ENCODE measurements around the gene MVB12A.
A peak's percentile ranks its signal among the peaks of the same experiment; 100 is the strongest.

The MVB12A gene

DNA sequence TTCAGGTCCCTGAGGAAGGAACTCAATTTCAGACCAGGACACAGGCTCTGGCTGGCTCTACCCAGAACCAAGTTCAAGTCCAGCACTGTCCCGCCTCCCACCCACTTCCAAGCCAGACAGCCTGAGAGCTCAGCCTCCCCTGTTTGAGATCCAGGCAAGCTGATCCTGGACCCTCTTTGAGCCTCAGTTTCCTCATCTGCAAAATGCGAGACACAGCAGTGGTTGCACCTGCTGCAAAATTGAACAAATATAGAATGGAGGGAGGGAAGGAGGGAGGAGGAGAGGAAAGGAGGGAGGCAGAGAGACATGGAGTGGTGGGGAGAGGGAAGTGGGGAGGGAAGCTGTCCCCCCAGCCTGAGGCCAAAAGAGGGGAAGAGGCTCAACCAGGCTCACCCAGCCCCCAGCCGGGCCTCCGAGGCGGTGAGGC is 27.9 kb downstream of the MVB12A start:
- no peak for DNase-seq

DNA sequence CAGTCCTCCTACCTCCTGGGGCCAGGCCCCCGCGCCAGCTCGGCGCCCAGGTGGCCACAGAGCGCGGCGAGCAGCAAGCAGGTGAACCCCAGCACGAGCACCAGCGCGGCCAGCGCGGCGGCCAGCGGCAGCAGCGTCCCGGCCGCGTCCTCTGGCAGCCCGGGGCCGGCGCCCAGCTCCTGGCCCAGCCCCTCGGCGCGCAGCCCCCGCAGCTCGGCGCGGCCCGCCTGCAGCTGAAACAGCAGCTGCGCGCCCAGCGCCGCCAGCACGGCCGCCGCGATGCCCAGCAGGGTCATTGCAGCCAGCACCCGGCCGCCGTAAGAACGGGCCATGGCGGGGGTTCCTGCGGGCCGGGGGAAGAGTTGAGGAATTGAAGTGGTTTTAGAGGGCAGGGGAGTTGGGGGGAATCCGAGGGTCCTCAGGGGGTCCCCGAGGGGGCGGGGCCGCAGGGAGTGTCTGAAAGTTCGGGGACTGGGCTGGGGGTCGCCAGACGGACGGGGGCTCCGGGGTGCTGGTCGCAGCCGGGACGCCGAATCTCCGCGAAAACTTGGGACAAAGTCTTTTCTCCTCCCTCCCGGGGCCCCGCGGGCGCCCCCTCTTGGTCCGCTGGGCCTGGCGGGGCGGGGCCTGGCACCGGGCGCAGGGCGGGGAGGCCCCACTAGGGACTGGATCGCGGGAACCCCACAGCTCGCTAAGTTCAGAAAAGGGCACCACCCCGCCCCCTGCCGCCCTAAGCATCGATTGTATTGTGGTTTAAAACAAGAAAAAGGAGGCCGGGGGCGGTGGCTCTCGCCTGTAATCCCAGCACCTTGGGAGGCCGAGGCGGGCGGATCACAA is 28.5 kb downstream of the MVB12A start, which contains the start of gene TMEM221:
TMEM221 (minus strand) TSS at position 538 of the 837 bp plus-strand sequence; CDS start at position 332, 206 bp downstream.
- no peak for DNase-seq

DNA sequence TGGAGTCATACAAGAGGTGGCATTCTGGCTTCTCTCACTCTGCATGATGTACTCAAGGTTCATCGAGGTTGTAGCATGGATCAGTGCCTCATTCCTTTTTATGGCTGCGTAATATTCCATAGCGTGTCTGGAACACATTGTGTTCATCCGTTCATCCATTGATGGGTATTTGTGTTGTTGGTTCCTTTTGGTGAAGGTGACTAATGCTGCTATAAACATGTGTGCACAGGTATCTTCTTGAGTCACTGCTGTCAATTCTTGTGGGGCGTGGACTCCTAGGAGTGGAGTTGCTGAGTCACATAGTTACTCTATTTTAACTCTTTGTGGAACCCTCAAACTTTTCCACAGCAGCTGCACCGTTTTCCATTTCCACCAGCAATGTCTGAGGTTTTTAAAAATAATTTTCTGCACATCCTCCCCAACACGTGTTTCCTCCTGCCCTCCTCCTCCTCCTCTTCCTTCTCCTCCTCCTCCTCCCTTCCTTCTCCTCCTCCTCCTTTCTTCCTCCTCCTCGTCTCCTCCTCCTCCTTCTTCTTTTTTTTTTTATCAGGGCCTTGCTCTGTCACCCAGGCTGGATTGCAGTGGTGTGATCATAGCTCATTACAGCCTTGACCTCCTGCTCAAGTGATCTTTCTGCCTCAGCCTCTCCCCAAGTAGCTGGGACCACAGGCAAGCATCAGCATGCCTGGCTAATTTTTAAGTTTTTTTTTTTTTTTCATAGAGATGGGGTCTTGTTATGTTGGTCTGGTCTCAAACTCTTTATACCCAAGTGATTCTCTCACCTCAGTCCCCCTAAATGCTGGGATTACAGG is 30.6 kb downstream of the MVB12A start:
- DNase-seq: no peak

DNA sequence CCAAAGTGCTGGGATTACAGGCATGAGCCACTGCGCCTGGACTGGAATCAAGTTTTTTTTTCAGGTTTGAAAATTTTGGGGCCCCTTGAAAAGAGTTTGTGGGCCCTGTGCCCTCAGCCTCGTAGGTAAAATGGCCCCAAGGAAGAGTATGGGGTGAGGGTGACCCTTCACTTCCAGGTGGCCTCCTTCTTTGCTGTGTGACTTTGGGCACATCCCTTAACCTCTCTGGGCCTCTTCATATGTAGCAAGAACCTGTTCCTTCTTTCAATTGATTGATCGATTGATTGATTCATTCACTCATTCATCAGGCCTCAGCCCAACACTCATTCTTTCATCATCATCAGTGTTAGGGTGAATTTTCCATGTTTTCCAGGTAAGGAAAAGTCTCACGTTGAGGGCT is 32.0 kb downstream of the MVB12A start:
- no peak for DNase-seq

DNA sequence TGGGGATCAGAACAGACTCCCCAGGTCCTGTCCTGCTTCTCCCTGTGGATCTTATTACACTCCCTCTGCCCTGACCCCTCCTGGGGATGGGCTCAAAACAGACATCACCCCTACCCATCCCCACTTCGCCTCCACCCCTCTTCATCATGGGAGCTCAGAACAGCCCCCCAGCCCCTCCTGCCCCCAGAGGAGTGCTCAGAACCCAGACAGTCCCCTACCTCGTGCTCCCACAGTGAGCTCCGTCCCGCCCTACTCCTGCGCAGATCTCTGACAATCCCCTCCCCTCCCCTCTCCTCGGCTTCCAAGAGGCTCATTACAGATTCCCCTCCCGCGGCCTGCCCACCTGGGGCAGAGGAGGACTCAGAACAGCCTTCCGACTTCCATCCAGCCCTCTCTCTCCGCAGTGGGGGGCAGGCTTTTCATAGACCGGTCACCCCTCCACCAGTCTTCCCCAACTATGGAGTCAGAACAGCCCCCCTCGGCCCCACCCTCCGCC is 34.8 kb downstream of the MVB12A start:
- no peak for DNase-seq

DNA sequence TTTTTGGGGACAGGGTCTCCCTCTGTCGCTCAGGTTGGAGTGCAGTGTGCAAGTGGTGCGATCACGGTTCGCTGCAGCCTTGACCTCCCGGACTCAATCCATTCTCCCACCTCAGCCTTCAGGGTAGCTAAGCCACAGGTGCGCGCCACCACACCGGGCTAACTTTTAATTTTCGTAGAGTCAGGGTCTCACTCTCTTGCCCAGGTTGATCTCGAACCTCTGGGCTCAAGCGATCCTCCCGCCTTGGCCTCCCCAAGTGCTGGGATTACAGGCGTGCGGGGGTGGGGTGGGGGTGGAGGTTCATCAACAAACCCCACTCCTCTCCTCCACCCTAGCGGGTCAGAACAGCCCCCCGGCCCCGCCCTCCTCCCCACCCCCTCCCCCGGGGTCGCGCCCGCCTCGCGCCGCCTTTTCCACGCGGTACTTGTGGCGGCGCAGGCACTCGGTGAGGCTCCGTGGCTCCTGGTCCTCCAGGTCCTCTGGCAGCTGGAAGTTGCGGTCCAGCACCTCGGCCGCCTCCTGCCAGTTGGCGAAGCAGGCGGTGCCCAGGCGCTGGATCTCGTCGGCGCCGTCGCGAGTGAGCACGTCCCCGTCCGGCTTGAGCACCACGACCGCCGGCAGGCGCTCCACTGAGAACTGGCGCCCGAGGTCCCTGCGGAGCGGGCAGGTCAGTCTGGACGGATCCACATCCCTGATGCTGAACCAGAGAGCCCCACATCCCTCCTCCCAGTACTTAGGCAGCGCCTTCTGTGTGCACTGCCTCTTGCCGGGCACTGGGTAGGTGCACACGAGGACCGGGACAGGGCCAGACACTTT is 35.7 kb downstream of the MVB12A start:
- no peak for DNase-seq

DNA sequence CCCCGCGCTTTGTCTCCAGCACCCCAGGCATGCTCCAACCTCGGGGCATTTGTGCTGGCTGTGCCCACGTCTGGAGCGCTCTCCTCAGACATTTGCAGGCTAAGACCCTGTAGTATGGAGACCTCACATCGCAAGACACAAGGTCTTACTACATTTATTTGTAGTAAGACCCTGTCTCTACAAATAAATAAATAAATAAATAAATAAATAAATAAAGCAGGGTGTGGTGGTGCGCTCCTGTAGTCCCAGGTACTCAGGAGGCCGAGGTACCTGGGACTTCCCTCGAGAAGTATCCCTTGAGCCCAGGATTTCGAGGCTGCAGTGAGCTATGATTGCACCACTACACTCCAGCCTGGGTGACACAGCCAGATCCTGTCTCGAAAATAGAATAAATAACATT is 36.3 kb downstream of the MVB12A start:
- no peak for DNase-seq

DNA sequence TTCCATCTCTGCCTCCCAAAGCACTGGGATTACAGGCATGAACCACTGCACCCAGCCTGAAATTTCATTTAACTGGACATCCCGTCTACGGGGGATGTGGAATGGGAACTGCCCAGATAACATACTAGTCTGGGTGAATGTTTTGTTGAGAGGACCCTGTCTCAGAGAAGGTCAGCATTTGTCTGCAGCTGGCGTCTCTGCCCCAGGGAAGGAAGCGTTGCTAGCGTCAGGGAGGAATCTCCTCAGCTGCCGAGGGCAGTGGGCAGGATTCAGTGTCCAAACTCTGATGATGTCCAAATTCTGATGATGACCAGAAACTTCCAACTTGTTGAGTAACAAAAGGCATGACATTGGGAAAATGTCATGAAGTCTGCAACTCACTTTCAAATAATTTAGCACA is 37.8 kb downstream of the MVB12A start:
- DNase-seq: no peak

DNA sequence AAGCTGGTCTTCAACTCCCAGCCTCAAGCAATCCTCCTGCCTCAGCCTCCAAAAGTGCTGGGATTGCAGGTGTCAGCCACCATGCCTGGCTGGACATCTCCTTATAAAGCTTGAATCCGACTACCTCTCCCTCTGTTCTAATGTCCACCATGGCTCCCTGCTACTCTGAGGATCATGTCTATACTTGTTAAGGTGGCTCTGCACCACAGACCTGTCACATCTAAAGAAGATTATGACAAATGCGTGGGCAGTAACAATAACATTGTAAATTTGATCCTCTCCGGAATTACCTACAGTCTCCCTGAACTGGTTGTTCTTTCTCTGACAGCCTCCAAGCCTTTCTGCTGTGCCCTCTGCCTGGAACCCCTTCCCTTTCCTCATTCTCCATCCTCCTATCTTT is 39.1 kb downstream of the MVB12A start:
- DNase-seq: no peak

DNA sequence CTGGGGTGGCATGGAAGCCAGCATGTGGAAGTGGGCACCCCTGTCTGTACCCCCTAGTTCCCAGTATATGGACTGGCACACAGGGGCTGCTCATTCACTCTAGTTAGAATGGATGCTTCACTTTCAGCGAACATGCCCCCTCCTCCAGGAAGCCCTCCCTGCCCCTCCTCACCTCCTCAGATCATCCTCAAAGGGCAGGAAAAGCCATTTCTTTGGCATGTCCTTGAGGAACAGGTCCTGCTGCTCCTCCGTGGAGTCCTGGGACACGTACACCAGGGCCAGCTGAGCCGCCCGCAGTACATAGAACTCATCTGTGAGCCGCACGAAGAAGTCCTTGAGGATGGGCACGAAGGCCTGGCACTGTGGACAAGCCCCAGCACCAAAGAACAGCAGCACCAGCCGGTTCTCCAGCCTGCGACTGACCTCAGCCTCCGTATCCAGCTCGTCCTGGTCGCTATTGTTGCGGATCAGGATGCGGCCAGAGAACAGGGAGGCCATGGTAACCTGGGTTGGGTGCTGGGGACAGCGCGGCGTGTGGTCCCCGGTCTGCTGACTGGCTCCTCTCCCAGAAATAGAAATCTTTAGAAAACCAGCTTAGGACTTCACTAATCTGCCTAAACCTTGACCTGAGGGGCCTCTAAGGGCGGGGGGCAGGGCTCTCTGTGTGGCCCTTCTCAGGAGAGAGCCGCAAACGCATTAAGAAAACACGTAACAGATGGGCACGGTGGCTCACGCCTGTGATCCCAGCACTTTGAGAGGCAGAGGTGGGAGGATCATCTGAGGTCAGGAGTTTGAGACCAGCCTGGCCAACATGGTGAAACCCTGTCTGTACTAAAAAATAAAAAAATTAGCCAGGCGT is 40.8 kb downstream of the MVB12A start, which contains the start of gene NXNL1:
NXNL1 (minus strand) TSS at position 555 of the 859 bp plus-strand sequence; CDS start at position 498, 57 bp downstream.
- DNase-seq: no peak

DNA sequence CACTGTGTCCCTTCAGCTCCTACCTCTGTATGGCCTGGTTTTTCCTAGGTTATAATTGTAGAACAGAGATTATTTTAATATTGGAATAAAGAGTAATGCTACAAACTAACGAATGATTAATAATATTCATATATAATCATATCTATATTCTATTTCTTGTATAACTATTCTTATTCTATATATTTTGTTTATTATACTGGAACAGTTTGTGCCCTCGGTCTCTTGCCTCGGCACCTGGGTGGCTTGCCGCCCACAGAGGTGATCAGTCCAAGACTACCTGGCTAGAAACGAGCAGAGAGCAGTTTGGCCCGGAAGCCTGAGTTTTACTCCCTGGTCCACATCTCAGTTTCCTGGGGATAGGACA is 46.6 kb downstream of the MVB12A start:
- no peak for DNase-seq

DNA sequence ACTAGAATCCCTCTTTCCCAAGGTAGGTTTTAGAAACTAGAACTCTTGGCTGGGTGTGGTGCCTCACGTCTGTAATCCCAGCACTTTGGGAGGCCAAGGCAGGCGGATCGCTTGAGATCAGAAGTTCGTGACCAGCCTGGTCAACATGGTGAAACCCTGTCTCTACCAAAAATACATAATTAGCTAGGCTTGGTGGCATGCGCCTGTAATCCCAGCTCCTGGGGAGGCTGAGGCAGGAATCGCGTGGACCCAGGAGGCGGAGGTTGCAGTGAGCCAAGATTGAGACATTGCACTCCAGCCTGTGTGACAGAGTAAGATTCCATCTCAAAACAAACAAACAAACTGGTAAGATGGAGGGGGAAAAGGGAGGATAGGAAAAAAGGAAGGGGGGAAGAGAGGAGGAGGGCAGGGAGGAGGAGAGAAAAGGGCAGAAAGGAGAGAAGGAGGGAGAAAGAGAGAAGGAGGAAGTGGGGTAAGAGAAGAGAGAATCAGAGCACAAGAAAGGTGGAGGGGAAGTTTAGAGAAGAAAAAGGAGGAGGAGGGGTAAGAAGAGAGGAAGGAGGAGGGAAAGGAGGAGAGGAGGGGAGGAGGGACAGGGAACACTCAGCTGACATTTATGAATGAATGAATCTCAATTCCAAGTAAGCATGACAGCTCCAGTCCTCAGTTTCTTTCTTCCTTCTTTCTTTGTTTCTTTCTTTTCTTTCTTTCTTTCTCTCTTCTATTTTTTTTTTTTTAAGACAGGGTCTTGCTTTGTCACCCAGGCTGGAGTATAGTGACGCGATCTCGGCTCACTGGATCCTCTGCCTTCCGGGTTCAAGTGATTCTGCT is 47.8 kb downstream of the MVB12A start:
- no peak for DNase-seq

DNA sequence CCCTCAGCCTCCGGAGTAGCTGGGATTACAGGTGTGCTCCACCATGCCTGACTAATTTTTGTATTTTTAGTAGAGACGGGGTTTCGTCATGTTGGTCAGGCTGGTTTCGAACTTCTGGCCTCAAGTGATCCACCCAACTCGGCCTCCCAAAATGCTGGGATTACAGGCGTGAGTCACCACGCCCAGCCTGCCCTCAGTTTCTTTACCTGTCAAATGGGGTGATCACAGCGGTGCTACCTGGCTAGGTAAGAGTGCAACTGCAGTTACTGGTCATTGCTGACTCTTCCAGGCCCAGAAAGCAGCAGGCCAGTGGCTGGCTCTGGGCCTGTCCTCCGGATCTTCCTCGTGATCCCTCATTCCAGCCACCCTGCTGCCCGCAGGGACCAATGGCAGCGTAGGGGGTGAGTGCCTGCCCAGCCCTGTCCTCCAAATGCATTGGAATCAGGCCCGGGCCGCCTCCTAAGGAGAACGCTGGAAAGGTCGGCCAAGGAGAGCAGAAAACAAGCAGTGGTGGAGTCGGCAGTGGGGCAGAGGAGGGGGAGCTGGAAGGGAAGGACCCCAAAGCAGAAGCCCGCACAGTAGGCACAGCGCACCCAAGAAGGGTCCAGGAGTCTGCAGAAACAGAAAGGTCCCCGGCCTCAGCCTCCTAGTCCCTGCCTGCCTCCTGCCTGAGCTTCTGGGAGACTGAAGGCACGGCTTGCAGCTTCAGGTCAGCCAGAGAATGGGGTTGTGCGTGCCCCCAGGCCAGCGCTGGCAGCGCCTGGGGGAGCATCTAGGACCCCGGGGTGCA is 48.6 kb downstream of the MVB12A start:
- DNase-seq: no peak

DNA sequence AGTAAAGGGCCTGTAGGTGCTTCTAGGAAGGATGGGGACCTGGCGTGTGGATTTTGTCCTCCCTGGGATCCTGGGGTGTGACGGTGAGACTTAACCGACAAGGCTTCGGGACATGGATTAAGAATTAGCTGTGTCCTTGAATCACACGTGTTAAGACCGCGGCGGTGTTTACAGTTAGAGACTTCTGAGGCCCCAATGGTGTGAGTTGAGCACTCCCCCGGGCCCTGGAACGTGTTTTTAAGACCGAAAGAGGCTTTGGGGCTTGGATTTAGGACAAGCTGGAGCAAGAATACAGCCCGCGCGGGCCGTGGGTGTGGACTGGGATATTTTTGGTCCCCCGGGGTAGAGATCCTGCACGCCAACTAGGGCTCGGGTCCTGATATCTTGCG is 49.2 kb downstream of the MVB12A start:
- no peak for DNase-seq

DNA sequence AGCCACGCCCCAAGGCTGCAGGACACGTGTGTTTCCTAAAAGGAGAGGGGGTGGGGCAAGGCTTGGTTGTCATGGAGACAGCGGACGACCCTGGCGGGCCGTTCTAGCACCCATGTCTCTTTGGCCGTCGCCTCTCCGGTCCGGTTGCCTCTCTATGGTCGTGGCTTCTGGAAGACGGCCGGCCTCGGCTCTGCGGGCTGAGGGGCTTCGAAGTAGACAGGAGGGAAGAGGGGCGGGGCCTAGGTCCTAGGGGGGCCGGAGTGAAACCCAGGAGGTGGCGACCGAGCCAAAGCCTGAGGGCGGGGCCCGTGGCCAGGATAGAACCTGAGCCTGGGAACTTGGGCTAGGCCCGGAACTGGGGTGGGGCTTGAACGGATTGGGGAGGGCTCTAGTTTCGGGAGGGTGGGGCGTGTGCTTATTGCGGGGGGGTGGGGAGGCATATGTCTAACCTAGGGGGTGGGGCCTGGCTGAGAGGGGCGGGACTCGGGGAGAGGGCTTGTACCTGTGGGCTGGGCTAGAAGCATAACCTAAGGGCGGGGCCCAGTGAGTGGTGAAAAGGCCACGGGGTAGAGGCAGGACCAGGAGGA is 49.7 kb downstream of the MVB12A start:
- DNase-seq: peak; percentile 95

DNA sequence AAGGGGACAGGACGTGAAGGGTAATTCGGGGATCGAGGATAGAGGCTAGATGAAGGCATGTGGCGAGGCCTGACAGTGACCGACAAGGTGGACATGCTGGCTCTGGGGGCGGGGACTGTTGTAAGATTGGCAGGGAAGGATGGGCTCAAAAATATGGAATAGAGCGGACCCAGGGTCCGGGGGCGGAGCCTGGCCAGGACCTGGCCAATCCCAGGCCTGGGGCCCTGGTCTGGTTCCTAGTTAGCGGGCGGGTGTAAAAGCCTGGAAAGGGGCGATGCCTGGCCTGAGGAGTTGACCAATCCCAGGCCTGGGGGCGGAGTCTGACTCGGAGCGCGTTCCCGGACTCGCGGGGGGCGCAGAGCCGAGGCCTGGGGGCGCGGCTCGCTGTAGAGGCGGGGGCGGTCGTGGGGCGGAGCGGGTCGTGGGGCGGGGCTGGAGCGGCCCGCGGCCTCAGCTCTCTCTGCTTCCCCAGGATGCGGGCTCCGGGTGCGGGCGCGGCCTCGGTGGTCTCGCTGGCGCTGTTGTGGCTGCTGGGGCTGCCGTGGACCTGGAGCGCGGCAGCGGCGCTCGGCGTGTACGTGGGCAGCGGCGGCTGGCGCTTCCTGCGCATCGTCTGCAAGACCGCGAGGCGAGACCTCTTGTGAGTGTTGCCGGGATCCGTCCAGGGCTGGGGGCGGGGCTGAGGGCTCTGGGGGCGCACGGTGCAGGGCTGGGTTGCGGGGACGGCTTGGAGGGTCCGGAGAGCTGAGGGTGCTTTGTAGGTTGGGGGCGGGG is 50.4 kb downstream of the MVB12A start, which contains the start of gene SLC27A1:
SLC27A1 (plus strand) TSS at position 457 of the 774 bp plus-strand sequence; CDS start at position 474, 17 bp downstream.
- DNase-seq: peak; percentile 99

DNA sequence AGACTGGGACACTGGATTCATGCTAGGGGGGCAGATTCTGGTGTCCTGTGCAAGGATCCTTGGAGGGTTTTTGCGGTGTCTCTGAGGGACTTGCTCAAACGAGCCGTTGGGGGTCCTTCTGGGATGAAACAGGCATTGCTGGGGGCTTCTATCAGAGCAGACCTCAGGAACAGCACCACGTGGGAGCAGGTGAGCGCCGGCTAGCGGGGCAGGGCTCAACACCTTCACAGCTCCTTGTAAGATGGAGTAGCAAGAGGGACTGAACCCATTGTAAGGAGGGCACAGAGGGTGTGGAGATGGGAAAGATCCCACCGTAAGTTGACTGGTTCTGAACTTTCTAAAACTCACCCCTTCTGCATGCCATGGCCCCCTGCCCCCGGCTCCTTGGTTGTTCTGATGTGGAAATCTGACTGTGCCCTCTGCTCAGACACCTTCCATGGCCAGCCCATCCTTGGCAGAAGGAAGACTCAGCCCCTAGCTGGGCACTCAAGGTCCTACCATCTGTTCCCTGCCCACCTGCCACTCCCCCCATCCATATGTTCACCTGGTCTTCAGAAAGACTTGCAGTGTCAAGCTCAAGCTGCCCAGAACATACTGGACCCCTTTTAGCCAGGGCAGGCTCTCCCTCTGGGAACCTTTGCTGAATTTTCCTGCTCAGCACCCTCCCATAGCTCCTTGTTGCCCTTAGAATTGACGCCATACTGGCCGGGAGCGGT is 51.7 kb downstream of the MVB12A start:
- no peak for DNase-seq

DNA sequence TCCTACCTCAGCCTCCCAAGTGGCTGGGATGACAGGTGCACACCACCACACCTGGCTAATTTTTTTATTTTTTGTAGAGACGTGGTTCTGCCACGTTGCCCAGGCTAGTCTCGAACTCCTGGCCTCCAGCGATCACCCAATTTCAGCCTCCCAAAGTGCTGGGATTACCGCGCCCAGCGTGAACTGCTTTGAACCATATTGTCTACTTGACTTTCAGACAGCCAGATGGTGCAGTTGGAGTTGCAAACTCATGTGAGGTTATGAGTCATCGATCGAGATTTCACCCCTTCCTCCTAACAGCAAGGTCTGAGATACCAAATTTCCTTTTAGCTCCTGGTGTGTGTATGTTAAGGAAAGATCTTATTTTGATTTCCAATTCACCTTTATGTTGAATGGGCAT is 53.2 kb downstream of the MVB12A start:
- DNase-seq: peak; percentile 84

Data from fibroblast of upper back skin (primary cell).